GM12874 (cell line): ENCODE measurements around the gene SLC25A26.

ENCODE experiments used
- TF ChIP-seq, protein P1 (sequence below): IDR thresholded peaks from 2 replicates; pipeline ENCODE4 v1.5.1; 2011; ENCODE audit warnings: low read depth, mild to moderate bottlenecking, control low read depth, low read length, moderate library complexity; ENCODE audit not compliant: insufficient read depth

SLC25A26 gene

DNA sequence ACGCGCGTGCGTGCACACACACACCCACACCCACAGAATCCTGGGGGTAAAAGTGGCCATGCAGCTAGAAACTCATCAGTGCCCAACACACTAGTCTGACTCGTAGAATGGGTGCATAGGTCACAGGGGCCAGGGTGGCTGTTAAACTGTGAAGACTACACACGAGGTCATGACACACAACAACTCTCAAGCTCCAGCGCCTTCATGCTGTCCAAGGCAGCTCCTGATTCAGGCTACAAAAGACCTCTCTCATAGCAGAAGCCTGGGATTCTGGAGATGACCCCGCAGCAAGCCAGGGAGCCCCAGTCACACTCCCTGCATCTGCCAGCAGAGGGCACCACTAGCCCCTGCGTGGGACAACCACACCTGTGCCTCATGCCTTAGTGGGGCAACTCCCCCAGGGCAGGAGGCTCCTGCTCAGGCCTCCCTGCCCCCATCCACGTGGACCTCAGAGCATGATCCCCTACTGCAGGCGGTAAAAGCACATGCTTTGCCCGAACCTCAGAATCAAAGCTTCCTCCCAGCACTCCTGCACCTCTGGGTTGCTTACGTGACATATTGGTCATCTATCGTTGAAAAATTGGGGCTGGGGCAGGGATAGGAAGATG, 186.9 kb downstream of the SLC25A26 start:
- TF ChIP-seq, protein P1, sequence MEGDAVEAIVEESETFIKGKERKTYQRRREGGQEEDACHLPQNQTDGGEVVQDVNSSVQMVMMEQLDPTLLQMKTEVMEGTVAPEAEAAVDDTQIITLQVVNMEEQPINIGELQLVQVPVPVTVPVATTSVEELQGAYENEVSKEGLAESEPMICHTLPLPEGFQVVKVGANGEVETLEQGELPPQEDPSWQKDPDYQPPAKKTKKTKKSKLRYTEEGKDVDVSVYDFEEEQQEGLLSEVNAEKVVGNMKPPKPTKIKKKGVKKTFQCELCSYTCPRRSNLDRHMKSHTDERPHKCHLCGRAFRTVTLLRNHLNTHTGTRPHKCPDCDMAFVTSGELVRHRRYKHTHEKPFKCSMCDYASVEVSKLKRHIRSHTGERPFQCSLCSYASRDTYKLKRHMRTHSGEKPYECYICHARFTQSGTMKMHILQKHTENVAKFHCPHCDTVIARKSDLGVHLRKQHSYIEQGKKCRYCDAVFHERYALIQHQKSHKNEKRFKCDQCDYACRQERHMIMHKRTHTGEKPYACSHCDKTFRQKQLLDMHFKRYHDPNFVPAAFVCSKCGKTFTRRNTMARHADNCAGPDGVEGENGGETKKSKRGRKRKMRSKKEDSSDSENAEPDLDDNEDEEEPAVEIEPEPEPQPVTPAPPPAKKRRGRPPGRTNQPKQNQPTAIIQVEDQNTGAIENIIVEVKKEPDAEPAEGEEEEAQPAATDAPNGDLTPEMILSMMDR, result peak; percentile 94

DNA sequence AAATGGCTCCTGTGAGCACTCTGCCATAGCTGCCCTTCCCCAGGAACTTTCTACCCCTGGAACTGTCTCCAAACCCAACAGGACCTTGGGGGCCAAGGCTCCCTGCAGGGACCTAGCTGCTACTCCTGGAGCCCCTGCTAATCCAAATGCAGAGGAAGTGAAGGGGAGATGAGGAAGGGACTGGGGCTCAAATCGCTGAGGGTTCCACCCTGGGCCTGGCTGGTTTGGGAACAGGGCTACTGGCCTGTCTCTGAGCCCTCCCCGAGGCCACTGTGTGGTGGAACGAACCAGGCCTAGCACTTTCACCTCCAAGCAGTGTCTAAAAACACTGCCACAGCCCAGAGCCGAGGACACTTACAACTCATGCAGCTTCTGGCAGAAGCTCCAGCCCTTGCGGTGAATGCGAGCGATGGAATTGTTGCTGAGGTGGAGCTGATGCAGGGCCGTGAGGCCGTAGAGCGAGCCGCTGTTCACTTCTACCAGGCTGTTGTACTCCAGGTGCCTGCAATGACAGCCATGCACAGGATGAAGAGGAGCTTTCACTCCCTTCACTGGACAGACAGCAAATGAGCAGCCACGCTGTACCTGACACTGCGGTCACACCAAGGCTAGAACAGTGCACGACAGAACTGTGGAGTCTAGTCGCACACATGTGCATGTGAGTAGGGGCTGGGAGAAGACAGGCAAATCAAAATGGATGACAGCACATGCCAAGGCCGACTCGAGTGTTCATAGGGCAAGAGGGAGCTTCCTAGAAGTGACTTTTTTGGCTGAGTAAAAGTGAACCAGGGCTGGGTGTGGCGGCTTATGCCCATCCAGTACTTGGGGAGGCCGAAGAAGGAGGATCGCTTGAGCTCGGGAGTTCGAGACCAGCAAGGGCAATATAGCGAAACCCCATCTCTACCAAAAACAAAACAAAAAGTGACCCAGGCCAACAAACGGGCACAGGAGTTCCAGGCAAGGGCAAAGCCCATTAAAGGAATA, 189.3 kb downstream of the SLC25A26 start:
- TF ChIP-seq, protein P1, result no peak

DNA sequence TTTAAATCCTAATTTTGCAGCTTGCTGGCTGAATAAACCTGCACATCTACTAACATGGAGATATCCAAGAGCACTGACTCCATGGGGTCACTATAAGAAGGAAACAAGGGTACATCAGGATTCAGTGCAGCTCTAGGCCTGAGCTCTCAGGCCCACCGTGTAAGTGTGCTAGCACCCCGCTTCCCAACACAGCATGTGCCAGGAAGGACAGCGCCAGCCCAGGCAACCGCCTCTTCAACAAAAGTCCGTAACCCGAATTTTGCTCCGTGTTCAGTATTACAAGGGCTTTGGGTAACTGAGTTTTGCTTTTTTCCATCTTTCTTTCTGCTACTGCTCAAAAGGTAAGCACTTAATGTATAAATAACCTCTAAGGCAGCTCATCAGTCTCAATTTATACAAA, 190.2 kb downstream of the SLC25A26 start:
- TF ChIP-seq, protein P1, result no peak

DNA sequence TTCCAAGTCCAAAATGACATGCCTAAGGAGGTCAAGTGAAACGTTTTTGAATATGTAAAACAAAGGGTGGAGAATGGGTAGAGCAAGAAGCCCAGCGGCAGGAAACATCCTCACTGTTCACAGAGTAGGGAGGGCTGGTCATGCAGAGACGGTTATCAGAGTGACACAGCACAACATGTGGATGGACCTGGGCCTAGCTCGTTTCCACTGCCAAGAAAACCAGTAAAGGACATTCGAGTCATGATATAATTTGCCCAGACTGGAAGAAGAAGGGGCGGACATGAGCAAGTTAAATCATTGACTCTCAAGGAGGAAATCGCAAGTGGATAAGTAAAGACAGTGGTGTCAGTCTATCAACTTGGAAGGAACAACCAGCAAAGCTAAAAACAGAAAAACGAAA, 190.7 kb downstream of the SLC25A26 start:
- TF ChIP-seq, protein P1, result no peak

DNA sequence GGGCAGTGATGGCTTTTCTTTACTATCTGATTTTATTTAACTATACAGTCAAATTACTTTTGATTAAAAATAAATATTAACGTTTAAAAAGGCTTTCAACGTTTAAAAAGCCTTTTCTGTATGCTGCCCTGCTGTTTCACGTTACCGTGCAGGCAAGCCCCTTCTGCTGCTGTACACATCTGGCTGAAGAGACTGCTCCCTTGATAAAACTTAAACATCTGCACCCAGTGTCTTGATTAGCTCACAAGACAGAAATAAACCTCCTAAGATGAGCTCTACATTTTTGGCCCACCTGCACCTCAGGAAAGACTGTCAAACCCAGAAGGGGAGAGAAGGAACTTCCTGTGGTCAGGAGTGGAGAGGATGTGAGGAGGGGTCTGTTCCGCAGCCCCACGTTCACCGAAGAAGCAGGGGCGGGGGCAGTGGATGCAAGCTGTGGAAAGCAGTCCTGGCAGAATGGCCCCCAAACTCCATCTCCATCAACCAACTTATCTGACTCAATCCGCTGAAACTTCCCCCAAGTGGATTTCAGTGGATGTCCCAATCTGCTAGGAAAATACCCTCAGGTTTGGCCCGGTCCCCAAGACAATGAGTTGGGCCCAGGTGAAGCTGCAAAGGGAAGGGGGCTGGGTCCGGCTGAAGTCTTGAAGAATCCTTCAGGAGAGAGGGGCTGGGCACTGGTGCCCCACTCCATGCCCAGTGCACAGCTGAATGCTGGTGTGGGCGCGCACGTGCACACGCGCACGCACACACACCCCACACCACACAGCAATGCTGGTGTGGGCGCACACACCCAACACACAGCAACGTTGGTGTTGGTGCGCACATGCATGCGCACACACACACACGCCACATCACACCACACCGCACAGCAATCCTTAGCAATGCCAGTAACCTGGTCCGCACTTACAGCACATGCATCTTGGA, 191.4 kb downstream of the SLC25A26 start:
- TF ChIP-seq, protein P1, result no peak

DNA sequence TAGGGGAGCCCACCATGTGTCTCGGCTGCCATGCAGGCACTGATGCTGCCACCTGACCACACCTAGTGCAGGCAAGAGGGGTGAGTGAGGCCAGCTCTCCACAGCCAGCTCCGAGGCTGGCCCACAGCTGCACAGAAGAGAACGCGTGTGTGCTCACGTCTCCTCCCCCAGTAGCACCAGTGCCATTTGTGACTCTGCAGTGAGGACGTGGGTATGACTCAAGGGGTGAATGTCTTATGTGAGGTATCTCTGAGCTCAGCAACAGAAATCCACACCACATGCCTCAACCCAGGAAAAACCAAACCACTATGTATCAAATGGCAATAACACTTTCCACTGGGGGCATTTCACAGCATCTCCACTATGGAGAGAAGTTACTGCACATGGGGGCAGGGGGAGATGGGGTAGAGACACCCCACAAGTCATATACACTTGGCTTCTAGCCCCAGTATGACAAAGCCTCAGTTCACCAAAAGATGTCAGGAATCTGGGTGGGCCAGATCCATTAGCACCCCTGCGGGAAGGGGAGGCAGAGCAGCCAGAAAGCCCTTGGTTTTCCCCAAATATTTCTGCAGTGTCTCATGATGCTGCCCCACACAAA, 192.4 kb downstream of the SLC25A26 start:
- TF ChIP-seq, protein P1, result no peak
